Fibroblast of lung (primary cell): ENCODE measurements around the gene ADAMTS5.

Experiments
- EZH2 ChIP-seq: IDR thresholded peaks from 2 replicates; pipeline ENCODE4 v1.5.1; 2012; ENCODE audit warnings: low read length, control low read depth, mild to moderate bottlenecking; ENCODE audit errors: missing control alignments
- TF ChIP-seq, protein P1 (sequence below), 2 donors: IDR thresholded peaks in 1 of 2; conservative IDR thresholded peaks in 1 of 2; 1 replicate in 1 of 2; 2 replicates in 1 of 2; pipeline ENCODE4 v1.5.1; 2011 to 2012; ENCODE audit warnings: low read length in 2 of 2, control low read depth in 1 of 2, inconsistent platforms in 1 of 2, low read depth in 1 of 2, mild to moderate bottlenecking in 1 of 2

DNA sequence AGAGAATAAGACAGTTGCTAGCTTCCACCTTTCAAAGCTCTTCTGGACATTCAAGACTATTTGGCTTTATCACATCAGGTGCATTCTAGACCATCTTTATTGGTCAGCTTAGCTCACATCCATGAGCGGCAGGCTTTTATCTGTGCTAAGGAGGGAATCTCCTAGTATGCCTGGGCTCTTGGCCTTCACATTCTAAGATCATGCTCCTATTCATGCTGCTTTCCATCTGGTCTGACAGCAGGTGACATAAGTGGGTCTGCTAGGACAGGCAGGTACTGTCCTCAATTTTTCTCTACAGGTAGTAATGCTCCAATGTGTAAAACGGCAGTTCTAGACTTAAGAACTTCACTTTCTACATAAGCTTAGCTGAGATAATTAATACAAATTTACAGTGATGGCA, 82.5 kb downstream of the ADAMTS5 start:
- TF ChIP-seq, protein P1, sequence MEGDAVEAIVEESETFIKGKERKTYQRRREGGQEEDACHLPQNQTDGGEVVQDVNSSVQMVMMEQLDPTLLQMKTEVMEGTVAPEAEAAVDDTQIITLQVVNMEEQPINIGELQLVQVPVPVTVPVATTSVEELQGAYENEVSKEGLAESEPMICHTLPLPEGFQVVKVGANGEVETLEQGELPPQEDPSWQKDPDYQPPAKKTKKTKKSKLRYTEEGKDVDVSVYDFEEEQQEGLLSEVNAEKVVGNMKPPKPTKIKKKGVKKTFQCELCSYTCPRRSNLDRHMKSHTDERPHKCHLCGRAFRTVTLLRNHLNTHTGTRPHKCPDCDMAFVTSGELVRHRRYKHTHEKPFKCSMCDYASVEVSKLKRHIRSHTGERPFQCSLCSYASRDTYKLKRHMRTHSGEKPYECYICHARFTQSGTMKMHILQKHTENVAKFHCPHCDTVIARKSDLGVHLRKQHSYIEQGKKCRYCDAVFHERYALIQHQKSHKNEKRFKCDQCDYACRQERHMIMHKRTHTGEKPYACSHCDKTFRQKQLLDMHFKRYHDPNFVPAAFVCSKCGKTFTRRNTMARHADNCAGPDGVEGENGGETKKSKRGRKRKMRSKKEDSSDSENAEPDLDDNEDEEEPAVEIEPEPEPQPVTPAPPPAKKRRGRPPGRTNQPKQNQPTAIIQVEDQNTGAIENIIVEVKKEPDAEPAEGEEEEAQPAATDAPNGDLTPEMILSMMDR (conservative IDR thresholded peaks at IDR 0.05 in 1 of 2, IDR thresholded peaks at IDR 0.05 in 1 of 2; ENCODE audit: low read depth in 1 of 2, low read length in 2 of 2), result no peak
- TF ChIP-seq EZH2, result no peak
